GM23338 (cell line): ENCODE measurements around the gene FBP1. TPM values are rescaled to one million over a fixed set of nuclear protein-coding genes. Genes with fewer than 3 reads are reported as not detected.

Source experiments
- ATAC-seq: fragments of 200-7000 bp; cut with Tn5 transposase; 3 replicates; pipeline ENCODE4 v1.9.1; 2020
- DNase-seq: peaks from one replicate; pipeline ENCODE4 v3.0.0-alpha.2; 2015; ENCODE audit warnings: low spot score
- H2AFZ ChIP-seq: fragments of 200-600 bp; sonication (generic); 2 replicates; pipeline ENCODE4 v1.8.0; 2016; ENCODE audit warnings: antibody characterized with exemption, mild to moderate bottlenecking, moderate library complexity
- H3F3A ChIP-seq: fragments of 200-600 bp; sonication (generic); replicated peaks from 2 replicates; pipeline ENCODE4 v1.8.0; 2017; ENCODE audit warnings: antibody characterized with exemption, mixed run types, low read depth
- H3K27ac ChIP-seq: fragments of 200-600 bp; sonication (generic); 2 replicates; pipeline ENCODE4 v1.6.1; 2016; ENCODE audit warnings: low read depth
- H3K27me3 ChIP-seq: fragments of 200-600 bp; sonication (generic); 2 replicates; pipeline ENCODE4 v1.8.0; 2016; ENCODE audit warnings: mild to moderate bottlenecking, mixed run types, moderate library complexity; ENCODE audit not compliant: insufficient read depth
- H3K36me3 ChIP-seq: fragments of 200-600 bp; sonication (generic); 2 replicates; pipeline ENCODE4 v1.8.0; 2016; ENCODE audit warnings: mild to moderate bottlenecking; ENCODE audit not compliant: insufficient read depth
- H3K4me1 ChIP-seq: fragments of 200-600 bp; sonication (generic); 2 replicates; pipeline ENCODE4 v1.8.0; 2016; ENCODE audit warnings: mild to moderate bottlenecking, moderate library complexity; ENCODE audit not compliant: insufficient read depth
- H3K4me2 ChIP-seq: fragments of 200-600 bp; sonication (generic); 2 replicates; pipeline ENCODE4 v1.7.1; 2017; ENCODE audit warnings: mixed run types
- H3K4me3 ChIP-seq: fragments of 200-600 bp; sonication (generic); 2 replicates; pipeline ENCODE4 v1.6.1; 2016; ENCODE audit warnings: mixed run types
- H3K79me2 ChIP-seq: fragments of 200-600 bp; sonication (generic); replicated peaks from 2 replicates; pipeline ENCODE4 v1.8.0; 2017; ENCODE audit warnings: mild to moderate bottlenecking; ENCODE audit not compliant: insufficient read depth
- H3K9me2 ChIP-seq: fragments of 200-600 bp; sonication (generic); 2 replicates; pipeline ENCODE4 v1.8.0; 2017; ENCODE audit not compliant: insufficient read depth
- H4K20me1 ChIP-seq: fragments of 200-600 bp; sonication (generic); replicated peaks from 2 replicates; pipeline ENCODE4 v1.8.0; 2017; ENCODE audit warnings: mild to moderate bottlenecking; ENCODE audit not compliant: insufficient read depth
- H3K27ac Mint-ChIP-seq: 2 replicates; pipeline ENCODE4 v1.8.0; 2020; ENCODE audit warnings: inconsistent platforms, mild to moderate bottlenecking, moderate library complexity, mixed read lengths
- H3K27me3 Mint-ChIP-seq: 3 replicates; pipeline ENCODE4 v1.8.0; 2022; ENCODE audit warnings: low read depth, mild to moderate bottlenecking, moderate library complexity, mixed read lengths, inconsistent platforms; ENCODE audit not compliant: insufficient read depth, poor library complexity
- H3K36me3 Mint-ChIP-seq: 3 replicates; pipeline ENCODE4 v1.8.0; 2021; ENCODE audit warnings: low read depth, mild to moderate bottlenecking, inconsistent platforms, moderate library complexity, mixed read lengths
- H3K4me1 Mint-ChIP-seq: 3 replicates; pipeline ENCODE4 v1.8.0; 2020; ENCODE audit warnings: mild to moderate bottlenecking, inconsistent platforms, mixed read lengths
- H3K4me3 Mint-ChIP-seq: 3 replicates; pipeline ENCODE4 v1.8.0; 2021; ENCODE audit warnings: moderate library complexity, mild to moderate bottlenecking, inconsistent platforms, mixed read lengths
- H3K9me3 Mint-ChIP-seq: 3 replicates; pipeline ENCODE4 v1.8.0; 2020; ENCODE audit warnings: moderate library complexity, mild to moderate bottlenecking, inconsistent platforms, mixed read lengths
- EZH2 ChIP-seq: fragments of 200-600 bp; sonication (generic); IDR thresholded peaks from one replicate; pipeline ENCODE4 v1.8.0; 2017; ENCODE audit warnings: antibody characterized with exemption, mild to moderate bottlenecking, low read depth; ENCODE audit not compliant: unreplicated experiment
- EZH2phosphoT487 ChIP-seq: fragments of 200-600 bp; sonication (generic); IDR thresholded peaks from one replicate; pipeline ENCODE4 v1.8.1; 2018; ENCODE audit warnings: antibody characterized with exemption; ENCODE audit not compliant: unreplicated experiment
- JUNB ChIP-seq: IDR thresholded peaks from one replicate; pipeline ENCODE4 v1.6.1; 2016; ENCODE audit warnings: antibody characterized with exemption; ENCODE audit not compliant: unreplicated experiment
- NANOG ChIP-seq: IDR thresholded peaks from 2 replicates; pipeline ENCODE4 v1.6.1; 2016; ENCODE audit warnings: antibody characterized with exemption, borderline replicate concordance
- POLR2AphosphoS5 ChIP-seq: IDR thresholded peaks from 2 replicates; pipeline ENCODE4 v1.6.1; 2016; ENCODE audit warnings: antibody characterized with exemption, low read depth
- STAT1 ChIP-seq: IDR thresholded peaks from one replicate; pipeline ENCODE4 v1.6.1; 2016; ENCODE audit warnings: antibody characterized with exemption; ENCODE audit not compliant: unreplicated experiment
- ZNF114 ChIP-seq: fragments of 250-450 bp; sonication (Bioruptor Pico); IDR thresholded peaks from 2 replicates; pipeline ENCODE4 v1.5.0; 2020; ENCODE audit warnings: mild to moderate bottlenecking, moderate library complexity
- polyA plus RNA-seq: library from polyadenylated mRNA; unstranded; fragments of >200 nt; fragmentation: Nextera tagmentation; extraction: Ambion mirVana; gene quantifications from 2 replicates; pipeline ENCODE4 v1.2.1, GENCODE V29; 2016
- total RNA-seq: library from RNA; depleted of rRNA; stranded (reverse); fragments of >200 nt; shearing (Covaris generic); gene quantifications from 2 replicates; pipeline ENCODE4 v1.2.3, GENCODE V29; 2014
- TF ChIP-seq, protein P1 (sequence below): IDR thresholded peaks from 2 replicates; pipeline ENCODE4 v1.6.1; 2016; ENCODE audit warnings: antibody characterized with exemption
- TF ChIP-seq, protein P2 (sequence below), 2 experiments: fragments of 200-600 bp in 1 of 2; sonication (generic) in 1 of 2; conservative IDR thresholded peaks; 2 replicates each; pipeline versions ENCODE4 v1.5.1 to v1.6.1; 2016 to 2017; ENCODE audit warnings: antibody characterized with exemption in 2 of 2, low read depth in 2 of 2, mild to moderate bottlenecking in 2 of 2, moderate library complexity in 1 of 2
- TF ChIP-seq, protein P3 (sequence below): IDR thresholded peaks from one replicate; pipeline ENCODE4 v1.6.1; 2018; ENCODE audit warnings: antibody characterized with exemption; ENCODE audit not compliant: unreplicated experiment

Gene FBP1
- total and polyA plus RNA-seq, 2 experiments from 2014 or later: 3.0 to 3.3 TPM

GRCh38 chr9:94625835-94626234 lies 13.5 kb downstream of the FBP1 start:
- Histone ChIP-seq H2AFZ (no peak overlapping the region), H3K79me2 (no peaks in the 10 kb centered on the region), H3K4me1 (peaks cover 8% of the 10 kb centered on the region), H3F3A (no peaks in the 10 kb centered on the region), H3K36me3 (no peaks in the 10 kb centered on the region), H3K4me2 (no peak overlapping the region), H4K20me1 (no peaks in the 10 kb centered on the region), H3K27ac (no peak overlapping the region), H3K9me2 (no peaks in the 10 kb centered on the region), H3K4me3 (no peak overlapping the region), H3K27me3 (no peaks in the 10 kb centered on the region)
- no peak overlapping the region for H3K27ac Mint-ChIP-seq
- no peak for TF ChIP-seq JUNB
- TF ChIP-seq, protein P1, sequence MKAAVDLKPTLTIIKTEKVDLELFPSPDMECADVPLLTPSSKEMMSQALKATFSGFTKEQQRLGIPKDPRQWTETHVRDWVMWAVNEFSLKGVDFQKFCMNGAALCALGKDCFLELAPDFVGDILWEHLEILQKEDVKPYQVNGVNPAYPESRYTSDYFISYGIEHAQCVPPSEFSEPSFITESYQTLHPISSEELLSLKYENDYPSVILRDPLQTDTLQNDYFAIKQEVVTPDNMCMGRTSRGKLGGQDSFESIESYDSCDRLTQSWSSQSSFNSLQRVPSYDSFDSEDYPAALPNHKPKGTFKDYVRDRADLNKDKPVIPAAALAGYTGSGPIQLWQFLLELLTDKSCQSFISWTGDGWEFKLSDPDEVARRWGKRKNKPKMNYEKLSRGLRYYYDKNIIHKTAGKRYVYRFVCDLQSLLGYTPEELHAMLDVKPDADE: no peak
- TF ChIP-seq NANOG: no peak
- TF ChIP-seq EZH2phosphoT487: no peak
- TF ChIP-seq POLR2AphosphoS5: no peak
- TF ChIP-seq, protein P2, sequence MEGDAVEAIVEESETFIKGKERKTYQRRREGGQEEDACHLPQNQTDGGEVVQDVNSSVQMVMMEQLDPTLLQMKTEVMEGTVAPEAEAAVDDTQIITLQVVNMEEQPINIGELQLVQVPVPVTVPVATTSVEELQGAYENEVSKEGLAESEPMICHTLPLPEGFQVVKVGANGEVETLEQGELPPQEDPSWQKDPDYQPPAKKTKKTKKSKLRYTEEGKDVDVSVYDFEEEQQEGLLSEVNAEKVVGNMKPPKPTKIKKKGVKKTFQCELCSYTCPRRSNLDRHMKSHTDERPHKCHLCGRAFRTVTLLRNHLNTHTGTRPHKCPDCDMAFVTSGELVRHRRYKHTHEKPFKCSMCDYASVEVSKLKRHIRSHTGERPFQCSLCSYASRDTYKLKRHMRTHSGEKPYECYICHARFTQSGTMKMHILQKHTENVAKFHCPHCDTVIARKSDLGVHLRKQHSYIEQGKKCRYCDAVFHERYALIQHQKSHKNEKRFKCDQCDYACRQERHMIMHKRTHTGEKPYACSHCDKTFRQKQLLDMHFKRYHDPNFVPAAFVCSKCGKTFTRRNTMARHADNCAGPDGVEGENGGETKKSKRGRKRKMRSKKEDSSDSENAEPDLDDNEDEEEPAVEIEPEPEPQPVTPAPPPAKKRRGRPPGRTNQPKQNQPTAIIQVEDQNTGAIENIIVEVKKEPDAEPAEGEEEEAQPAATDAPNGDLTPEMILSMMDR (conservative IDR thresholded peaks at IDR 0.05; ENCODE audit: low read depth in 2 of 2): no peak
- no peak for TF ChIP-seq EZH2
- DNase-seq: no peak
- peaks cover 13% of the 10 kb centered on the region for H3K4me1 Mint-ChIP-seq
- no peak overlapping the region for H3K4me3 Mint-ChIP-seq
- H3K36me3 Mint-ChIP-seq: no peaks in the 10 kb centered on the region
- no peaks in the 10 kb centered on the region for H3K9me3 Mint-ChIP-seq
- ATAC-seq: no peak
- H3K27me3 Mint-ChIP-seq: peaks cover 11% of the 10 kb centered on the region

GRCh38 chr9:94624629-94625028 lies 14.7 kb downstream of the FBP1 start:
- H3K4me2 ChIP-seq: no peak overlapping the region
- H3F3A ChIP-seq: no peaks in the 10 kb centered on the region
- H2AFZ ChIP-seq: no peak overlapping the region
- H3K4me3 Mint-ChIP-seq: no peak overlapping the region
- ATAC-seq: no peak
- DNase-seq: no peak
- H4K20me1 ChIP-seq: no peaks in the 10 kb centered on the region
- no peaks in the 10 kb centered on the region for H3K9me2 ChIP-seq
- H3K79me2 ChIP-seq: no peaks in the 10 kb centered on the region
- no peak overlapping the region for H3K4me3 ChIP-seq
- no peaks in the 10 kb centered on the region for H3K4me1 ChIP-seq
- H3K9me3 Mint-ChIP-seq: no peaks in the 10 kb centered on the region
- H3K27me3 Mint-ChIP-seq: peaks cover 13% of the 10 kb centered on the region
- H3K27me3 ChIP-seq: no peaks in the 10 kb centered on the region
- H3K27ac ChIP-seq: no peak overlapping the region
- no peaks in the 10 kb centered on the region for H3K36me3 ChIP-seq
- peaks cover 6% of the 10 kb centered on the region; the same call in 2 of the 3 replicates for H3K4me1 Mint-ChIP-seq
- no peak overlapping the region for H3K27ac Mint-ChIP-seq
- no peaks in the 10 kb centered on the region; the same call in 2 of the 3 replicates for H3K36me3 Mint-ChIP-seq
- no peak for TF ChIP-seq NANOG
- no peak for TF ChIP-seq ZNF114 (CRISPR knock-in tag)
- no peak for TF ChIP-seq JUNB
- no peak for TF ChIP-seq STAT1
- TF ChIP-seq, protein P2 (conservative IDR thresholded peaks at IDR 0.05; ENCODE audit: low read depth in 2 of 2): no peak
- TF ChIP-seq, protein P3, sequence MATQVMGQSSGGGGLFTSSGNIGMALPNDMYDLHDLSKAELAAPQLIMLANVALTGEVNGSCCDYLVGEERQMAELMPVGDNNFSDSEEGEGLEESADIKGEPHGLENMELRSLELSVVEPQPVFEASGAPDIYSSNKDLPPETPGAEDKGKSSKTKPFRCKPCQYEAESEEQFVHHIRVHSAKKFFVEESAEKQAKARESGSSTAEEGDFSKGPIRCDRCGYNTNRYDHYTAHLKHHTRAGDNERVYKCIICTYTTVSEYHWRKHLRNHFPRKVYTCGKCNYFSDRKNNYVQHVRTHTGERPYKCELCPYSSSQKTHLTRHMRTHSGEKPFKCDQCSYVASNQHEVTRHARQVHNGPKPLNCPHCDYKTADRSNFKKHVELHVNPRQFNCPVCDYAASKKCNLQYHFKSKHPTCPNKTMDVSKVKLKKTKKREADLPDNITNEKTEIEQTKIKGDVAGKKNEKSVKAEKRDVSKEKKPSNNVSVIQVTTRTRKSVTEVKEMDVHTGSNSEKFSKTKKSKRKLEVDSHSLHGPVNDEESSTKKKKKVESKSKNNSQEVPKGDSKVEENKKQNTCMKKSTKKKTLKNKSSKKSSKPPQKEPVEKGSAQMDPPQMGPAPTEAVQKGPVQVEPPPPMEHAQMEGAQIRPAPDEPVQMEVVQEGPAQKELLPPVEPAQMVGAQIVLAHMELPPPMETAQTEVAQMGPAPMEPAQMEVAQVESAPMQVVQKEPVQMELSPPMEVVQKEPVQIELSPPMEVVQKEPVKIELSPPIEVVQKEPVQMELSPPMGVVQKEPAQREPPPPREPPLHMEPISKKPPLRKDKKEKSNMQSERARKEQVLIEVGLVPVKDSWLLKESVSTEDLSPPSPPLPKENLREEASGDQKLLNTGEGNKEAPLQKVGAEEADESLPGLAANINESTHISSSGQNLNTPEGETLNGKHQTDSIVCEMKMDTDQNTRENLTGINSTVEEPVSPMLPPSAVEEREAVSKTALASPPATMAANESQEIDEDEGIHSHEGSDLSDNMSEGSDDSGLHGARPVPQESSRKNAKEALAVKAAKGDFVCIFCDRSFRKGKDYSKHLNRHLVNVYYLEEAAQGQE: no peak
- no peak for TF ChIP-seq POLR2AphosphoS5
- no peak for TF ChIP-seq EZH2
